Glomerular visceral epithelial cell (primary cell): ENCODE measurements around the gene PRDM16.

ENCODE experiments used
- DNase-seq: peaks from one replicate; pipeline ENCODE4 v3.0.0-alpha.2; 2016; ENCODE audit errors: extremely low spot score

Gene PRDM16

GRCh38 chr1:3352952-3353331 lies 283.9 kb downstream of the PRDM16 start:
- peak; percentile 7 for DNase-seq

- DNase-seq = no peak
Observed at GRCh38 chr1:3353876-3354275, 284.9 kb downstream of the PRDM16 start.

GRCh38 chr1:3355089-3355488 lies 286.1 kb downstream of the PRDM16 start:
- DNase-seq = no peak

GRCh38 chr1:3355894-3356826 lies 287.2 kb downstream of the PRDM16 start:
- DNase-seq = no peak

- DNase-seq = no peak
Observed at GRCh38 chr1:3356827-3357460, 287.9 kb downstream of the PRDM16 start.

GRCh38 chr1:3357526-3358297 lies 288.7 kb downstream of the PRDM16 start:
- DNase-seq = no peak

GRCh38 chr1:3359351-3359750 lies 290.3 kb downstream of the PRDM16 start:
- no peak for DNase-seq

GRCh38 chr1:3359756-3360440 lies 290.9 kb downstream of the PRDM16 start:
- no peak for DNase-seq

- DNase-seq = no peak
Observed at GRCh38 chr1:3360646-3361257, 291.7 kb downstream of the PRDM16 start.

- no peak for DNase-seq
Observed at GRCh38 chr1:3363023-3363422, 294.0 kb downstream of the PRDM16 start.

- DNase-seq = no peak
Observed at GRCh38 chr1:3363756-3364155, 294.8 kb downstream of the PRDM16 start.

- DNase-seq = no peak
Observed at GRCh38 chr1:3364551-3364950, 295.5 kb downstream of the PRDM16 start.

GRCh38 chr1:3364983-3365382 lies 296.0 kb downstream of the PRDM16 start:
- DNase-seq = no peak

GRCh38 chr1:3365523-3366125 lies 296.6 kb downstream of the PRDM16 start:
- DNase-seq = no peak

- no peak for DNase-seq
Observed at GRCh38 chr1:3366126-3367051, 297.4 kb downstream of the PRDM16 start.

- DNase-seq = no peak
Observed at GRCh38 chr1:3367376-3367775, 298.4 kb downstream of the PRDM16 start.

GRCh38 chr1:3368059-3368458 lies 299.1 kb downstream of the PRDM16 start:
- no peak for DNase-seq

- DNase-seq = no peak
Observed at GRCh38 chr1:3368711-3369445, 299.9 kb downstream of the PRDM16 start.

- no peak for DNase-seq
Observed at GRCh38 chr1:3369446-3370076, 300.6 kb downstream of the PRDM16 start.
